ENCODE measurements around the gene TENM4. TPM values are rescaled to one million over a fixed set of nuclear protein-coding genes. Genes with fewer than 3 reads are reported as not detected.

Gene TENM4
- total RNA-seq, 1 donor from 2014 or later, result 117 TPM

DNA sequence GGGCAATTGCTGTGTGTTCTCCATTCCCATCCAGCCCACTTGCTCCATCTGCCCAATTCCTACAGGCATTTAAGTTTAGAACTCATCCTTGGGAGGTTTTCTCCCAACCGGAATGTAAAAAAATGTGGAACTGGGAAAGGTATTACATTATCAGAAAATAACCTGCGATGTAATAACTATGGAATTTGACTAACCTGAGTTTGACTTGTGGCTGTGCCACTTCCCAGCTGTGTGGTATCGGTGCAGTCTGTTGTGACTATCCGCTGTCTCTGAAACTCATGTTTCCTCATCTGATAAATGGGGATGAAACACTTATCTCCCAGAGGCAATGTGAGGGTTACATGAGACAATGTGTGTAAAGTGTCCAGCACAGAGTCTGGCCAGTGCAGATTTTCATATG is 77.6 kb downstream of the TENM4 start:
- H3K9me3 Mint-ChIP-seq (ENCODE audit: low read depth), result no peaks in the 10 kb centered on the region
- H3K36me3 Mint-ChIP-seq (ENCODE audit: insufficient read depth), result no peaks in the 10 kb centered on the region
- H3K4me3 Mint-ChIP-seq (ENCODE audit: low read depth), result no peak overlapping the region
- peaks cover 5% of the 10 kb centered on the region for H3K4me1 Mint-ChIP-seq (ENCODE audit: low read depth)
- no peak for DNase-seq (ENCODE audit: low spot score, unreplicated experiment)
- H3K27me3 Mint-ChIP-seq, result no peaks in the 10 kb centered on the region
- H3K27ac Mint-ChIP-seq, result no peak overlapping the region
- TF ChIP-seq, protein P1, sequence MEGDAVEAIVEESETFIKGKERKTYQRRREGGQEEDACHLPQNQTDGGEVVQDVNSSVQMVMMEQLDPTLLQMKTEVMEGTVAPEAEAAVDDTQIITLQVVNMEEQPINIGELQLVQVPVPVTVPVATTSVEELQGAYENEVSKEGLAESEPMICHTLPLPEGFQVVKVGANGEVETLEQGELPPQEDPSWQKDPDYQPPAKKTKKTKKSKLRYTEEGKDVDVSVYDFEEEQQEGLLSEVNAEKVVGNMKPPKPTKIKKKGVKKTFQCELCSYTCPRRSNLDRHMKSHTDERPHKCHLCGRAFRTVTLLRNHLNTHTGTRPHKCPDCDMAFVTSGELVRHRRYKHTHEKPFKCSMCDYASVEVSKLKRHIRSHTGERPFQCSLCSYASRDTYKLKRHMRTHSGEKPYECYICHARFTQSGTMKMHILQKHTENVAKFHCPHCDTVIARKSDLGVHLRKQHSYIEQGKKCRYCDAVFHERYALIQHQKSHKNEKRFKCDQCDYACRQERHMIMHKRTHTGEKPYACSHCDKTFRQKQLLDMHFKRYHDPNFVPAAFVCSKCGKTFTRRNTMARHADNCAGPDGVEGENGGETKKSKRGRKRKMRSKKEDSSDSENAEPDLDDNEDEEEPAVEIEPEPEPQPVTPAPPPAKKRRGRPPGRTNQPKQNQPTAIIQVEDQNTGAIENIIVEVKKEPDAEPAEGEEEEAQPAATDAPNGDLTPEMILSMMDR (IDR thresholded peaks at IDR 0.05; ENCODE audit: unreplicated experiment), result peak; percentile 1

DNA sequence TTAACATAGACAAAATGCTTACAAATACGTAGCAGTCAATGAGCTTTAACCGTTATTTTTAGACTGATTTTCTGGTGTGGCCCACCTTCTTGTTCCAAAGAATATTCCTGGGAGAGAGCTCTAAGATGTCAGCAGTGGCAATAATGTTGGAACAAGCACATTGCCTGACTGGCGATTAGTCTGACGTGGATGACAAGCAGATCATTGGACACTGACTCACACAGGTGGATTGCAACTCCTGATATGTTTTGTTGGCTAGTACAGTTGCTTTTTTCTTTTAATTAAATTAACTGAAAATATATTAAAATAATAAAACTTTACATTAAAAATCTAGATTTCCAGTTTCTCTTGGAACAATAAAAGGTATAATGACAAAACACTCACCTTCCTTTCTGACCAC is 78.0 kb downstream of the TENM4 start:
- H3K4me1 Mint-ChIP-seq (ENCODE audit: low read depth), result peaks cover 5% of the 10 kb centered on the region
- H3K27ac Mint-ChIP-seq, result no peak overlapping the region
- TF ChIP-seq, protein P1 (IDR thresholded peaks at IDR 0.05; ENCODE audit: unreplicated experiment), result peak; percentile 7
- no peak for DNase-seq (ENCODE audit: low spot score, unreplicated experiment)
- H3K27me3 Mint-ChIP-seq, result no peaks in the 10 kb centered on the region
- H3K9me3 Mint-ChIP-seq (ENCODE audit: low read depth), result no peaks in the 10 kb centered on the region
- H3K36me3 Mint-ChIP-seq (ENCODE audit: insufficient read depth), result no peaks in the 10 kb centered on the region
- no peak overlapping the region for H3K4me3 Mint-ChIP-seq (ENCODE audit: low read depth)

DNA sequence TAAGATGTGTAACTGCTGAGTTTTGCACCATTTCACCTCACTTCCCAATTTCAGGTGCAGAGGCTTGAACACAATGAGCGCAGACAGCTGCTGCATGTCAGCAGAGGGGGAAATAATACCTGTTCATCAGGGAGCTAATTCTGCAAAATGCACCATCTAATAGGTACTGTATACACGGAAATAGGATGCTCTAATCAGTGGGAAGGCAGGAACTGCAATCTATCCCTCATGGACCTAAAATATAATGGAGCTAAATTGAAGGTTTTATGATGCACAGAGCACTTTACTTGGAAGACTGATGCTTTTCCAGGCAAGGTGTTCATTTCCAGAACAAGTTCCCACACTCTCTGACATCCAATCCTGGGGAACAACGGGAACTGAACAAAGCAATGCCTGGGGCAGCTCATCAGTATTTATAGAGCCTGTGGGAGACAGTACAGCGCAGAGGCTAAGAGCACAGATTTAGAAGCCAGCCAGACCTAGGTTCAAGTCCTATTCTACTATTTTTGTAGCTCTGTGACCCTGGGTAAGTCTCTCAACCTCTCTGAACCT is 78.5 kb downstream of the TENM4 start:
- Mint-ChIP-seq H3K27me3 (no peaks in the 10 kb centered on the region), H3K4me3 (ENCODE audit: low read depth) (no peak overlapping the region), H3K4me1 (ENCODE audit: low read depth) (peaks cover 5% of the 10 kb centered on the region), H3K9me3 (ENCODE audit: low read depth) (no peaks in the 10 kb centered on the region), H3K27ac (no peak overlapping the region), H3K36me3 (ENCODE audit: insufficient read depth) (no peaks in the 10 kb centered on the region)
- DNase-seq (ENCODE audit: low spot score, unreplicated experiment), result no peak
- TF ChIP-seq, protein P1 (IDR thresholded peaks at IDR 0.05; ENCODE audit: unreplicated experiment), result no peak

DNA sequence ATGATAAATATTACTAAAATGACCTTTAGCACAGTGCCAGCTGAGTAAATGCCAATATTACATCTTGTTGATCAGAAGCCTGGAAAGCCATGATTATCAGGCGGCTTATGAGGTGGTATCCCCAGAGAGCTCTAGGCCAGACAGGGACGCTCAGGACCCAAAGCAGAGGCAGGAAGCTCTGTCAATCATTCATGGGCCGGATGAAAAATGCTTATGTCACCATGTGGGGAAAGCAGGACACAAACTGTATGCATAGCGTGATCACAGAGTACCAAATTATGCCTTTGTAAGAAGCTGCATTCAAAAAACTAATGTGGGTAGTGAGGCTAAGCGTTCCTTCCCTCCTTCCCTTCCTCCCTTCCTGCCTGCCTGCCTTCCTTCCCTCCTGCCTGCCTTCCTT is 82.6 kb downstream of the TENM4 start:
- Mint-ChIP-seq H3K9me3 (ENCODE audit: low read depth) (no peaks in the 10 kb centered on the region), H3K4me1 (ENCODE audit: low read depth) (peaks cover 12% of the 10 kb centered on the region), H3K4me3 (ENCODE audit: low read depth) (no peak overlapping the region), H3K36me3 (ENCODE audit: insufficient read depth) (no peaks in the 10 kb centered on the region), H3K27ac (no peak overlapping the region), H3K27me3 (no peaks in the 10 kb centered on the region)
- no peak for DNase-seq (ENCODE audit: low spot score, unreplicated experiment)
- TF ChIP-seq, protein P1 (IDR thresholded peaks at IDR 0.05; ENCODE audit: unreplicated experiment), result no peak

DNA sequence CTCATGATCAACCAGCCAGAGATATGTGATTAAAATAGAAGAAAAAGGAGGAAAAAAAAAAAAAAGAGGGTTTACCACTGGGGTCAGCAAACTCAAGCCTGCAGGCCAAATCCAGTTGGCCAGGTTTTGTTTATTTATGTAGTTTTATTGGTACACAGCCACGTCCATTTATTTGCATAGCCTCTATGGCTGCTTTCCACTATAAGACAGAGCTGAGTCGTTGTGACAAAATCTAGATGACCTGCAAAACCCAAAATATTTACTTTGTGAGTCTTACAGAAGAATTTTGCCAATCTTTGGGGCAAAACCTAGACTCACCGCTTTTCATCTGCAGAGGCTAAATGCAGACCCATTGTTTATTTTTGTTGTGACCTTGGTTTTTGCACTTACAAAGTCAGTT is 87.1 kb downstream of the TENM4 start:
- H3K27me3 Mint-ChIP-seq, result no peaks in the 10 kb centered on the region
- no peak for DNase-seq (ENCODE audit: low spot score, unreplicated experiment)
- no peak overlapping the region for H3K4me3 Mint-ChIP-seq (ENCODE audit: low read depth)
- H3K36me3 Mint-ChIP-seq (ENCODE audit: insufficient read depth), result no peaks in the 10 kb centered on the region
- TF ChIP-seq, protein P1 (IDR thresholded peaks at IDR 0.05; ENCODE audit: unreplicated experiment), result no peak
- no peaks in the 10 kb centered on the region for H3K9me3 Mint-ChIP-seq (ENCODE audit: low read depth)
- H3K27ac Mint-ChIP-seq, result no peak overlapping the region
- H3K4me1 Mint-ChIP-seq (ENCODE audit: low read depth), result peaks cover 14% of the 10 kb centered on the region

Data from progenitor cell of endocrine pancreas (in vitro differentiated cells).